HCT116 (cell line): Measurements from ENCODE around the gene P2RX6.

Experiments used
- CBX3 ChIP-seq: IDR thresholded peaks from 2 replicates; pipeline ENCODE4 v1.6.1; 2012; ENCODE audit warnings: low read depth
- ELF1 ChIP-seq: IDR thresholded peaks from 2 replicates; pipeline ENCODE4 v1.6.1; 2012; ENCODE audit warnings: low read depth, borderline replicate concordance
- EZH2phosphoT487 ChIP-seq: fragments of 200-600 bp; IDR thresholded peaks from 2 replicates; pipeline ENCODE4 v1.6.1; 2018; ENCODE audit warnings: antibody characterized with exemption, borderline replicate concordance
- JUND ChIP-seq: IDR thresholded peaks from 2 replicates; pipeline ENCODE4 v1.6.1; 2012
- POLR2A ChIP-seq: IDR thresholded peaks from 2 replicates; pipeline ENCODE4 v1.7.0; 2011; ENCODE audit warnings: borderline replicate concordance; ENCODE audit not compliant: insufficient read depth, insufficient read length; ENCODE audit errors: extremely low read depth
- POLR2AphosphoS5 ChIP-seq: IDR thresholded peaks from 2 replicates; pipeline ENCODE4 v1.6.1; 2011; ENCODE audit warnings: mild to moderate bottlenecking, low read depth, low read length, moderate library complexity
- RAD21 ChIP-seq: IDR thresholded peaks from 2 replicates; pipeline ENCODE4 v1.6.1; 2012; ENCODE audit warnings: low read depth, mild to moderate bottlenecking
- ZNF274 ChIP-seq: fragments of 200-500 bp; sonication (Bioruptor generic); IDR thresholded peaks from 2 replicates; pipeline ENCODE4 v1.6.1; 2014; ENCODE audit warnings: mild to moderate bottlenecking, low read depth, low read length, inconsistent platforms
- TF ChIP-seq, protein P1 (sequence below), 3 experiments: fragments of 200-600 bp in 1 of 3; sonication (generic) in 1 of 3; IDR thresholded peaks in 2 of 3; conservative IDR thresholded peaks in 1 of 3; 2 replicates each; pipeline ENCODE4 v1.5.1; 2012 to 2017; ENCODE audit warnings: low read depth in 2 of 3, low read length in 2 of 3, antibody characterized with exemption in 1 of 3, borderline replicate concordance in 1 of 3, control low read depth in 1 of 3, mild to moderate bottlenecking in 1 of 3, mixed read lengths in 1 of 3, mixed run types in 1 of 3, moderate library complexity in 1 of 3; ENCODE audit not compliant: insufficient read depth in 1 of 3
- TF ChIP-seq, protein P2 (sequence below): IDR thresholded peaks from 2 replicates; pipeline ENCODE4 v1.6.1; 2012; ENCODE audit warnings: low read depth
- TF ChIP-seq, protein P3 (sequence below): IDR thresholded peaks from 2 replicates; pipeline ENCODE4 v1.6.1; 2012

DNA sequence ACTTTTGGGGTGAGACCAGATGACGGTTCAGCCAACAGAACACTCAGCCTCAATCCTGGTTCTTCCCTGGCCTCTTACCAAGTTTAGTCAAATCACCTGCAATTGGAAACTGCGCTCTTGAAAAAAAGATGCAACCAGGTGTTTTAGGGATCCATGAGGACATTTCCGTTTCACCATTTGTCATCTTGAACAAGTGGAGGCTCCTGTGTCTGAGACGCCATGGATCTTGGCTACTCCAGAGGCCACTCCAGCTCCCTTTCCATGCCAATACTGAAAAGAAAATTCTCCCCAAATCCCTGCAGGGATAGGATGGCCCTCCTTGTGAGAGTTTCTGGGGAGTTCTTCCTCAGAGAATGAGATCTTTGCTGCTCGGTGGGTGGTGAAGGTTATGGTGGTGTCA is 58.5 kb downstream of the P2RX6 start:
- TF ChIP-seq RAD21 (no peak), ELF1 (no peak), POLR2AphosphoS5 (no peak), POLR2A (no peak), CBX3 (no peak), ZNF274 (no peak), JUND (no peak), EZH2phosphoT487 (no peak)
- TF ChIP-seq, protein P1, sequence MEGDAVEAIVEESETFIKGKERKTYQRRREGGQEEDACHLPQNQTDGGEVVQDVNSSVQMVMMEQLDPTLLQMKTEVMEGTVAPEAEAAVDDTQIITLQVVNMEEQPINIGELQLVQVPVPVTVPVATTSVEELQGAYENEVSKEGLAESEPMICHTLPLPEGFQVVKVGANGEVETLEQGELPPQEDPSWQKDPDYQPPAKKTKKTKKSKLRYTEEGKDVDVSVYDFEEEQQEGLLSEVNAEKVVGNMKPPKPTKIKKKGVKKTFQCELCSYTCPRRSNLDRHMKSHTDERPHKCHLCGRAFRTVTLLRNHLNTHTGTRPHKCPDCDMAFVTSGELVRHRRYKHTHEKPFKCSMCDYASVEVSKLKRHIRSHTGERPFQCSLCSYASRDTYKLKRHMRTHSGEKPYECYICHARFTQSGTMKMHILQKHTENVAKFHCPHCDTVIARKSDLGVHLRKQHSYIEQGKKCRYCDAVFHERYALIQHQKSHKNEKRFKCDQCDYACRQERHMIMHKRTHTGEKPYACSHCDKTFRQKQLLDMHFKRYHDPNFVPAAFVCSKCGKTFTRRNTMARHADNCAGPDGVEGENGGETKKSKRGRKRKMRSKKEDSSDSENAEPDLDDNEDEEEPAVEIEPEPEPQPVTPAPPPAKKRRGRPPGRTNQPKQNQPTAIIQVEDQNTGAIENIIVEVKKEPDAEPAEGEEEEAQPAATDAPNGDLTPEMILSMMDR (IDR thresholded peaks at IDR 0.05 in 2 of 3, conservative IDR thresholded peaks at IDR 0.05 in 1 of 3; ENCODE audit: borderline replicate concordance in 1 of 3, insufficient read depth in 1 of 3, low read depth in 2 of 3, low read length in 2 of 3), result no peak
- TF ChIP-seq, protein P2, sequence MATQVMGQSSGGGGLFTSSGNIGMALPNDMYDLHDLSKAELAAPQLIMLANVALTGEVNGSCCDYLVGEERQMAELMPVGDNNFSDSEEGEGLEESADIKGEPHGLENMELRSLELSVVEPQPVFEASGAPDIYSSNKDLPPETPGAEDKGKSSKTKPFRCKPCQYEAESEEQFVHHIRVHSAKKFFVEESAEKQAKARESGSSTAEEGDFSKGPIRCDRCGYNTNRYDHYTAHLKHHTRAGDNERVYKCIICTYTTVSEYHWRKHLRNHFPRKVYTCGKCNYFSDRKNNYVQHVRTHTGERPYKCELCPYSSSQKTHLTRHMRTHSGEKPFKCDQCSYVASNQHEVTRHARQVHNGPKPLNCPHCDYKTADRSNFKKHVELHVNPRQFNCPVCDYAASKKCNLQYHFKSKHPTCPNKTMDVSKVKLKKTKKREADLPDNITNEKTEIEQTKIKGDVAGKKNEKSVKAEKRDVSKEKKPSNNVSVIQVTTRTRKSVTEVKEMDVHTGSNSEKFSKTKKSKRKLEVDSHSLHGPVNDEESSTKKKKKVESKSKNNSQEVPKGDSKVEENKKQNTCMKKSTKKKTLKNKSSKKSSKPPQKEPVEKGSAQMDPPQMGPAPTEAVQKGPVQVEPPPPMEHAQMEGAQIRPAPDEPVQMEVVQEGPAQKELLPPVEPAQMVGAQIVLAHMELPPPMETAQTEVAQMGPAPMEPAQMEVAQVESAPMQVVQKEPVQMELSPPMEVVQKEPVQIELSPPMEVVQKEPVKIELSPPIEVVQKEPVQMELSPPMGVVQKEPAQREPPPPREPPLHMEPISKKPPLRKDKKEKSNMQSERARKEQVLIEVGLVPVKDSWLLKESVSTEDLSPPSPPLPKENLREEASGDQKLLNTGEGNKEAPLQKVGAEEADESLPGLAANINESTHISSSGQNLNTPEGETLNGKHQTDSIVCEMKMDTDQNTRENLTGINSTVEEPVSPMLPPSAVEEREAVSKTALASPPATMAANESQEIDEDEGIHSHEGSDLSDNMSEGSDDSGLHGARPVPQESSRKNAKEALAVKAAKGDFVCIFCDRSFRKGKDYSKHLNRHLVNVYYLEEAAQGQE, result no peak
- TF ChIP-seq, protein P3, sequence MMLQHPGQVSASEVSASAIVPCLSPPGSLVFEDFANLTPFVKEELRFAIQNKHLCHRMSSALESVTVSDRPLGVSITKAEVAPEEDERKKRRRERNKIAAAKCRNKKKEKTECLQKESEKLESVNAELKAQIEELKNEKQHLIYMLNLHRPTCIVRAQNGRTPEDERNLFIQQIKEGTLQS, result no peak
